K562 (cell line): Measurements from ENCODE around the gene PRKCB. TPM values are rescaled to one million over a fixed set of nuclear protein-coding genes. Genes with fewer than 3 reads are reported as not detected.

Source experiments
- ADNP ChIP-seq: fragments of 200-800 bp; sonication (Bioruptor generic); IDR thresholded peaks from 2 replicates; pipeline ENCODE4 v1.6.1; 2016; ENCODE audit warnings: missing genetic modification characterization, missing compliant biosample characterization
- ARID1B ChIP-seq: fragments of 450-650 bp; IDR thresholded peaks from 2 replicates; pipeline ENCODE4 v1.6.1; 2016; ENCODE audit warnings: antibody characterized with exemption, mild to moderate bottlenecking, inconsistent platforms
- ATF4 ChIP-seq: fragments of 450-650 bp; formaldehyde crosslinking; IDR thresholded peaks from 2 replicates; pipeline ENCODE4 v1.4.0; 2022; ENCODE audit warnings: mild to moderate bottlenecking, moderate library complexity
- E2F1 ChIP-seq: sonication (generic); formaldehyde crosslinking; IDR thresholded peaks from 2 replicates; pipeline ENCODE4 v1.8.1; 2023; ENCODE audit warnings: mild to moderate bottlenecking, missing genetic modification reagents, moderate library complexity
- FOXA3 ChIP-seq, 2 experiments: fragments of 450-650 bp in 1 of 2; sonication (generic) in 1 of 2; formaldehyde crosslinking; IDR thresholded peaks in 1 of 2; conservative IDR thresholded peaks in 1 of 2; 2 replicates each; pipeline versions ENCODE4 v1.4.0 to v1.8.0; 2020 to 2022; ENCODE audit warnings: mild to moderate bottlenecking in 2 of 2, missing genetic modification reagents in 1 of 2
- HNRNPK ChIP-seq: fragments of 200-400 bp; formaldehyde crosslinking; IDR thresholded peaks from one replicate; pipeline ENCODE4 v1.6.1; 2018; ENCODE audit warnings: mild to moderate bottlenecking, low read depth, low read length; ENCODE audit not compliant: poor library complexity, severe bottlenecking
- KDM1A ChIP-seq, 2 experiments: fragments of 450-650 bp; IDR thresholded peaks; 2 replicates each; pipeline ENCODE4 v1.6.1; 2016; ENCODE audit warnings: mild to moderate bottlenecking in 2 of 2
- KDM4B ChIP-seq, 2 experiments: fragments of 450-650 bp in 1 of 2; sonication (generic) in 1 of 2; IDR thresholded peaks; 2 replicates each; pipeline ENCODE4 v1.6.1; 2016 to 2017; ENCODE audit warnings: borderline replicate concordance in 2 of 2, antibody characterized with exemption in 1 of 2, low read depth in 1 of 2, mild to moderate bottlenecking in 1 of 2
- LARP7 ChIP-seq: fragments of 450-650 bp; IDR thresholded peaks from 2 replicates; pipeline ENCODE4 v1.6.1; 2016
- MEF2A ChIP-seq: IDR thresholded peaks from 2 replicates; pipeline ENCODE4 v1.6.1; 2011; ENCODE audit warnings: low read depth, mild to moderate bottlenecking, low read length, moderate library complexity; ENCODE audit not compliant: control insufficient read depth
- MEF2D ChIP-seq: conservative IDR thresholded peaks from 2 replicates; pipeline ENCODE4 v1.6.1; 2016; ENCODE audit warnings: low read depth, missing genetic modification characterization, missing compliant biosample characterization
- NCOA6 ChIP-seq: fragments of 450-650 bp; IDR thresholded peaks from 2 replicates; pipeline ENCODE4 v1.6.1; 2017; ENCODE audit warnings: mild to moderate bottlenecking
- POU5F1 ChIP-seq: fragments of 150-350 bp; IDR thresholded peaks from 2 replicates; pipeline ENCODE4 v1.6.1; 2014; ENCODE audit warnings: borderline replicate concordance, low read length, low read depth, mild to moderate bottlenecking; ENCODE audit not compliant: partially characterized antibody
- RB1 ChIP-seq: fragments of 450-650 bp; IDR thresholded peaks from 2 replicates; pipeline ENCODE4 v1.6.1; 2017; ENCODE audit warnings: low read depth, mild to moderate bottlenecking
- TCF3 ChIP-seq: sonication (generic); formaldehyde crosslinking; IDR thresholded peaks from 2 replicates; pipeline ENCODE4 v1.4.0; 2020; ENCODE audit warnings: mild to moderate bottlenecking, missing genetic modification reagents
- ZNF174 ChIP-seq: fragments of 250-450 bp; sonication (Bioruptor Pico); IDR thresholded peaks from 2 replicates; pipeline ENCODE4 v1.4.0; 2020; ENCODE audit warnings: mild to moderate bottlenecking
- ZNF583 ChIP-seq: fragments of 250-450 bp; sonication (Bioruptor Pico); IDR thresholded peaks from 2 replicates; pipeline ENCODE4 v1.4.0; 2020
- ZNF609 ChIP-seq: sonication (generic); formaldehyde crosslinking; IDR thresholded peaks from 2 replicates; pipeline ENCODE4 v1.8.1; 2023; ENCODE audit warnings: missing genetic modification reagents, mild to moderate bottlenecking, borderline replicate concordance
- polyA plus RNA-seq, 8 experiments: library from polyadenylated mRNA; depleted of rRNA in 4 of 8; stranded (reverse) in 5 of 8; unstranded in 3 of 8; fragments of >200 nt; fragmentation: Nextera tagmentation in 2 of 8; fragmentation: Illumina TruSeq in 1 of 8; extraction: Ambion mirVana in 2 of 8; extraction: Trizol in 1 of 8; gene quantifications; 2 replicates each; pipeline versions ENCODE4 v1.2.1 to v1.2.3, GENCODE V29; 2011 to 2014; ENCODE audit warnings: inconsistent platforms in 1 of 8, missing spikeins in 1 of 8
- total RNA-seq, 7 experiments: library from RNA; depleted of rRNA in 6 of 7; stranded (reverse); fragments of >200 nt in 6 of 7; fragmentation: Illumina TruSeq in 2 of 7; extraction: Trizol in 2 of 7; gene quantifications; 2 replicates each; pipeline versions ENCODE4 v1.2.1 to v1.2.3, GENCODE V29; 2011 to 2021; ENCODE audit warnings: low replicate concordance in 1 of 7

Gene PRKCB
- total and polyA plus RNA-seq, 9 of the 15 experiments (the other 6 are each of a cell fraction or from before 2014, with no cell fraction given), result 49.9 to 276 (median 148) TPM

GRCh38 chr16:24024971-24025370 is 189.2 kb downstream of the PRKCB start (continued):
- TF ChIP-seq MEF2A (peak; percentile 98), ZNF609 (no peak), HNRNPK (no peak), TCF3 (CRISPR knock-in tag) (peak; percentile 80), NCOA6 (no peak), ZNF174 (CRISPR knock-in tag) (no peak), FOXA3 (CRISPR knock-in tag; conservative IDR thresholded peaks at IDR 0.05 in 1 of 2, IDR thresholded peaks at IDR 0.05 in 1 of 2) (0 out of 4 replicates have a peak, but pooled peaks of 1 of the 2 experiments have one; percentile 29), POU5F1 (no peak), RB1 (no peak), E2F1 (CRISPR knock-in tag) (no peak), ZNF583 (CRISPR knock-in tag) (no peak), ADNP (tag) (no peak), ARID1B (peak; percentile 27; the same call in 1 of the 2 replicates), LARP7 (no peak), MEF2D (tag) (peak; percentile 51; the same call in 1 of the 2 replicates), ATF4 (CRISPR knock-in tag) (no peak), KDM1A (IDR thresholded peaks at IDR 0.05) (peak; percentile 13 to 40; a peak in 1 of 4 replicates), KDM4B (IDR thresholded peaks at IDR 0.05; ENCODE audit: borderline replicate concordance in 2 of 2, low read depth in 1 of 2) (no peak)
